HepG2 (cell line): ENCODE measurements around the gene TXNDC11. TPM values are rescaled to one million over a fixed set of nuclear protein-coding genes. Genes with fewer than 3 reads are reported as not detected.
A peak's percentile ranks its signal among the peaks of the same experiment; 100 is the strongest.

Experiments
- ATAC-seq: fragments of 200-7000 bp; cut with Tn5 transposase; 3 replicates; pipeline ENCODE4 v1.9.1; 2020; ENCODE audit warnings: mild to moderate bottlenecking, moderate library complexity
- BruUV-seq: library from RNA; stranded (reverse); fragments of 400-500 nt; replicated peaks from 2 replicates; lab custom pipeline; 2021; lab: Mats Ljungman, UMichigan
- CTCF ChIA-PET: fragments of 300-600 bp; formaldehyde crosslinking; extraction: SDS; loops from one replicate; lab custom pipeline; 2021; ENCODE audit warnings: low total read pairs, inconsistent platforms, low intra/inter-chr PET ratio; lab: Yijun Ruan, JAX
- POLR2A ChIA-PET: fragments of 350-600 bp; sonication (Branson Sonifier 250); formaldehyde crosslinking; loops from one replicate; lab custom pipeline; 2020; ENCODE audit warnings: antibody characterized with exemption, inconsistent platforms; lab: Yijun Ruan, JAX
- DNase-seq: peaks from one replicate; pipeline ENCODE4 v3.0.0-alpha.2; 2015; ENCODE audit warnings: low spot score
- FAIRE-seq: peaks from 3 replicates; lab custom pipeline; 2011; peaks lifted over from hg19 to GRCh38; lab: Jason Lieb, UNC
- H2AFZ ChIP-seq: one replicate; pipeline ENCODE4 v1.6.1; 2011; ENCODE audit warnings: low read length, inconsistent platforms
- H3K27ac ChIP-seq: fragments of 300-600 bp; 3 replicates; pipeline ENCODE4 v1.8.0; 2011; ENCODE audit warnings: mixed run types, mild to moderate bottlenecking, mixed read lengths, low read length, inconsistent platforms; ENCODE audit not compliant: insufficient read depth; ENCODE audit errors: extremely low read length
- H3K27me3 ChIP-seq, 2 experiments: fragments of 200-600 bp in 1 of 2; 2 replicates in 1 of 2; 3 replicates in 1 of 2; pipeline versions ENCODE4 v1.6.0 to v1.8.0; 2011; ENCODE audit warnings: low read length in 2 of 2, mild to moderate bottlenecking in 2 of 2, moderate library complexity in 2 of 2, inconsistent platforms in 1 of 2; ENCODE audit not compliant: insufficient read depth in 2 of 2, control insufficient read depth in 1 of 2
- H3K36me3 ChIP-seq, 2 experiments: fragments of 200-600 bp in 1 of 2; replicated peaks in 1 of 2; 2 replicates in 1 of 2; 3 replicates in 1 of 2; pipeline versions ENCODE4 v1.5.1 to v1.8.0; 2011; ENCODE audit warnings: low read length in 2 of 2, inconsistent platforms in 1 of 2; ENCODE audit not compliant: insufficient read depth in 2 of 2, control insufficient read depth in 1 of 2
- H3K4me1 ChIP-seq: 2 replicates; pipeline ENCODE4 v1.5.1; 2012; ENCODE audit warnings: low read length, inconsistent platforms; ENCODE audit not compliant: insufficient read depth
- H3K4me2 ChIP-seq: 2 replicates; pipeline ENCODE4 v1.6.0; 2011; ENCODE audit warnings: low read depth, low read length, inconsistent platforms
- H3K4me3 ChIP-seq, 3 experiments: fragments of 200-600 bp in 1 of 3; sonication (generic), shearing (Covaris generic) in 1 of 3; replicated peaks in 1 of 3; 2 replicates each; pipeline ENCODE4 v1.5.1; 2011 to 2016; ENCODE audit warnings: low read length in 3 of 3, inconsistent platforms in 2 of 3, low read depth in 2 of 3, mild to moderate bottlenecking in 2 of 3, control low read depth in 1 of 3, mixed read lengths in 1 of 3; ENCODE audit not compliant: insufficient read depth in 1 of 3
- H3K79me2 ChIP-seq: one replicate; pipeline ENCODE4 v1.6.1; 2011; ENCODE audit warnings: low read length, inconsistent platforms; ENCODE audit not compliant: insufficient read depth
- H3K9ac ChIP-seq: 2 replicates; pipeline ENCODE4 v1.6.0; 2011; ENCODE audit warnings: mild to moderate bottlenecking, low read depth, low read length, inconsistent platforms; ENCODE audit not compliant: insufficient read depth
- H3K9me3 ChIP-seq: 2 replicates; pipeline ENCODE4 v1.5.1; 2012; ENCODE audit warnings: mild to moderate bottlenecking, low read length
- H4K20me1 ChIP-seq: 2 replicates; pipeline ENCODE4 v1.6.0; 2011; ENCODE audit warnings: inconsistent platforms, mild to moderate bottlenecking, low read length, moderate library complexity; ENCODE audit not compliant: insufficient read depth
- BHLHE40 ChIP-seq: IDR thresholded peaks from 2 replicates; pipeline ENCODE4 v1.6.1; 2011; ENCODE audit warnings: low read length, improper control_type of control experiment
- E2F2 ChIP-seq: sonication (generic); formaldehyde crosslinking; IDR thresholded peaks from 2 replicates; pipeline ENCODE4 v1.4.0; 2020; ENCODE audit warnings: missing genetic modification reagents, borderline replicate concordance
- GPN1 ChIP-seq: sonication (generic); formaldehyde crosslinking; IDR thresholded peaks from 2 replicates; pipeline ENCODE4 v1.5.1; 2020; ENCODE audit warnings: missing genetic modification reagents, borderline replicate concordance
- HMG20B ChIP-seq: conservative IDR thresholded peaks from 2 replicates; pipeline ENCODE4 v1.6.1; 2016; ENCODE audit warnings: missing genetic modification reagents, missing compliant biosample characterization
- KLF13 ChIP-seq: sonication (generic); formaldehyde crosslinking; IDR thresholded peaks from 2 replicates; pipeline ENCODE4 v1.4.0; 2020; ENCODE audit warnings: mild to moderate bottlenecking, missing genetic modification reagents
- MAFF ChIP-seq: IDR thresholded peaks from 2 replicates; pipeline ENCODE4 v1.6.1; 2011; ENCODE audit warnings: low read depth, low read length, improper control_type of control experiment
- MAFK ChIP-seq, 2 experiments: IDR thresholded peaks in 1 of 2; conservative IDR thresholded peaks in 1 of 2; 2 replicates each; pipeline ENCODE4 v1.6.1; 2011; ENCODE audit warnings: improper control_type of control experiment in 2 of 2, low read length in 2 of 2
- MLLT10 ChIP-seq: sonication (generic); formaldehyde crosslinking; IDR thresholded peaks from 2 replicates; pipeline ENCODE4 v1.4.0; 2020; ENCODE audit warnings: missing genetic modification reagents
- POLR2AphosphoS5 ChIP-seq: IDR thresholded peaks from 2 replicates; pipeline ENCODE4 v1.6.1; 2012; ENCODE audit warnings: low read depth, low read length
- TAF15 ChIP-seq: fragments of 200-400 bp; formaldehyde crosslinking; IDR thresholded peaks from one replicate; pipeline ENCODE4 v1.6.1; 2018; ENCODE audit warnings: mild to moderate bottlenecking, low read depth, low read length; ENCODE audit not compliant: poor library complexity, severe bottlenecking
- TFAP4 ChIP-seq: sonication (generic); IDR thresholded peaks from 2 replicates; pipeline ENCODE4 v1.6.1; 2016; ENCODE audit warnings: low read depth, borderline replicate concordance
- ZBTB25 ChIP-seq: IDR thresholded peaks from 2 replicates; pipeline ENCODE4 v1.6.1; 2018; ENCODE audit warnings: missing genetic modification reagents
- ZBTB7A ChIP-seq: sonication (generic); formaldehyde crosslinking; IDR thresholded peaks from 2 replicates; pipeline ENCODE4 v1.8.0; 2022; ENCODE audit warnings: mild to moderate bottlenecking, missing genetic modification reagents
- ZFP1 ChIP-seq: IDR thresholded peaks from 2 replicates; pipeline ENCODE4 v1.6.1; 2016
- WGBS: methylation state at CpG from one replicate; pipeline ENCODE4 v1.1.6; 2017; ENCODE audit warnings: low lambda C conversion rate; 5-methylcytosine and 5-hydroxymethylcytosine counted together
- in situ Hi-C: cut with HindIII; loops from 2 replicates; pipeline ENCODE4 v1.10.0; 2017; ENCODE audit warnings: low pct_unique_long_range_greater_than_20kb; ENCODE audit not compliant: extremely low pct_ligation_motif_present
- intact Hi-C: fragments of 100-400 bp; cut with micrococcal nuclease; formaldehyde crosslinking; loops from one replicate; pipeline ENCODE4 v1.10.0; 2022; ENCODE audit not compliant: unreplicated experiment
- polyA plus RNA-seq, 8 experiments: library from polyadenylated mRNA; depleted of rRNA in 3 of 8; stranded (reverse) in 7 of 8; unstranded in 1 of 8; fragments of >200 nt; fragmentation: Illumina TruSeq in 4 of 8; extraction: Trizol in 4 of 8; gene quantifications; 2 replicates each; pipeline versions ENCODE4 v1.2.1 to v1.2.3, GENCODE V29; 2011 to 2016; ENCODE audit warnings: low read depth in 4 of 8, missing spikeins in 1 of 8, mixed read lengths in 1 of 8; ENCODE audit not compliant: insufficient read depth in 1 of 8
- total RNA-seq, 5 experiments: library from RNA; depleted of rRNA; stranded (reverse); fragments of >200 nt; fragmentation: Illumina TruSeq; extraction: Trizol; gene quantifications; 2 replicates each; pipeline ENCODE4 v1.2.3, GENCODE V29; 2016; ENCODE audit warnings: low read depth in 1 of 5

Gene TXNDC11
- total and polyA plus RNA-seq, 2 of the 13 experiments (the other 11 are each of a cell fraction or from before 2014, with no cell fraction given) = 74.9 to 123 TPM

GRCh38 chr16:11688520-11688886 lies 54.2 kb downstream of the TXNDC11 start:
- no peak overlapping the region for H3K4me2 ChIP-seq
- ChIA-PET CTCF (no interaction called here), POLR2A (interaction anchor here (1.1 to 1.3 kb wide), 2 partner anchors 12 to 30 kb away, joined by 3 read pairs; no protein-coding TSS in a partner anchor)
- no peaks in the 10 kb centered on the region for H3K9me3 ChIP-seq
- H3K9ac ChIP-seq = no peak overlapping the region
- intact Hi-C loops = no loop called here
- in situ Hi-C loops = no loop called here
- H3K4me3 ChIP-seq = no peak overlapping the region
- H4K20me1 ChIP-seq = 0 out of 2 replicates have a peak, but pooled peaks cover 9% of the 10 kb centered on the region
- no peak overlapping the region for H2AFZ ChIP-seq
- FAIRE-seq = no peak
- no peaks in the 10 kb centered on the region for H3K27me3 ChIP-seq
- WGBS = 97% methylated on average over 1 of the region's 1 CpG
- no TSS peak for BruUV-seq
- H3K27ac ChIP-seq = no peak overlapping the region
- peaks cover 50 to 95% of the 10 kb centered on the region in 2 experiments for H3K36me3 ChIP-seq
- H3K79me2 ChIP-seq = no peaks in the 10 kb centered on the region
- H3K4me1 ChIP-seq = peaks cover 15% of the 10 kb centered on the region
- TF ChIP-seq TAF15 (no peak), KLF13 (no peak), GPN1 (no peak), BHLHE40 (no peak)
- DNase-seq = no peak
- ATAC-seq = no peak

- no peak for TF ChIP-seq ZBTB7A
- TF ChIP-seq ZFP1 = no peak
- peak; percentile 82 for TF ChIP-seq MAFF
- TF ChIP-seq TFAP4 = no peak
- no peak for TF ChIP-seq ZBTB25
- no peak for TF ChIP-seq MLLT10
- no peak for TF ChIP-seq HMG20B (CRISPR knock-in tag)
- peak; percentile 87 to 90 for TF ChIP-seq MAFK (conservative IDR thresholded peaks at IDR 0.05 in 1 of 2, IDR thresholded peaks at IDR 0.05 in 1 of 2; ENCODE audit: low read length in 2 of 2)
- no peak for TF ChIP-seq E2F2 (CRISPR knock-in tag)
- 0 out of 2 replicates have a peak, but pooled peaks have one; percentile 35 for TF ChIP-seq POLR2AphosphoS5
- H3K79me2 ChIP-seq = no peaks in the 10 kb centered on the region
- DNase-seq = no peak
- H3K4me2 ChIP-seq = no peak overlapping the region
- intact Hi-C loops = no loop called here
- FAIRE-seq = no peak
- no peak overlapping the region for H3K9ac ChIP-seq
- 97% methylated on average over 13 of the region's 13 CpGs for WGBS
- no peak overlapping the region for H2AFZ ChIP-seq
- ATAC-seq = no peak
- BruUV-seq = no TSS peak
- no peaks in the 10 kb centered on the region for H3K27me3 ChIP-seq
- ChIA-PET POLR2A (no interaction called here), CTCF (no interaction called here)
- H3K36me3 ChIP-seq = peaks cover 52 to 97% of the 10 kb centered on the region in 2 experiments
- H4K20me1 ChIP-seq = 0 out of 2 replicates have a peak, but pooled peaks cover 9% of the 10 kb centered on the region
- in situ Hi-C loops = no loop called here
- H3K4me3 ChIP-seq = no peak overlapping the region
- peaks cover 15% of the 10 kb centered on the region for H3K4me1 ChIP-seq
- H3K9me3 ChIP-seq = no peaks in the 10 kb centered on the region
- no peak overlapping the region for H3K27ac ChIP-seq
Observed at GRCh38 chr16:11687601-11688519, 54.8 kb downstream of the TXNDC11 start.
